Cerebellar nuclear complex (tissue), 1 donor: ENCODE data around the gene ZNF317.

Experiments used
- DNase-seq, 2 experiments: peaks; one replicate each; lab custom pipeline; 2025; lab: John Stamatoyannopoulos, UW

Gene ZNF317

GRCh38 chr19:9140159-9140874 is at the start of gene ZNF317:
Gene ZNF317, plus strand, starts transcription at chr19:9140397. Its CDS starts 15,620 bp downstream, at chr19:9156017.
- DNase-seq = peak in 1 of 2 experiments; percentile 61

- no peak for DNase-seq
Observed at GRCh38 chr19:9107375-9107774, 32.8 kb upstream of the ZNF317 start, which contains the start of gene OR7G2. Gene OR7G2, minus strand, starts transcription at chr19:9107475. Its CDS starts 4,232 bp downstream, at chr19:9103243.

GRCh38 chr19:9109959-9110358 is 30.2 kb upstream of the ZNF317 start:
- DNase-seq = no peak

- no peak for DNase-seq
Observed at GRCh38 chr19:9115307-9115813, 24.8 kb upstream of the ZNF317 start, which contains the start of gene OR7G1. Gene OR7G1, minus strand, starts transcription at chr19:9115763. Its CDS starts 0 bp downstream, at chr19:9115763.

- DNase-seq = no peak
Observed at GRCh38 chr19:9116547-9116946, 23.6 kb upstream of the ZNF317 start.

GRCh38 chr19:9126900-9127405 is 13.2 kb upstream of the ZNF317 start, which contains the start of gene OR7G3:
Gene OR7G3, minus strand, starts transcription at chr19:9126950. Its CDS starts 0 bp downstream, at chr19:9126950.
- no peak for DNase-seq

GRCh38 chr19:9128171-9128570 is 12.0 kb upstream of the ZNF317 start:
- DNase-seq = no peak

GRCh38 chr19:9130965-9131364 is 9.2 kb upstream of the ZNF317 start:
- no peak for DNase-seq

- DNase-seq = no peak
Observed at GRCh38 chr19:9132422-9132821, 7.8 kb upstream of the ZNF317 start.

GRCh38 chr19:9139609-9140158 is 513 bp upstream of the ZNF317 start:
- DNase-seq = no peak

GRCh38 chr19:9144920-9145319 is 4.7 kb downstream of the ZNF317 start:
- DNase-seq = no peak

- DNase-seq = no peak
Observed at GRCh38 chr19:9146882-9147281, 6.7 kb downstream of the ZNF317 start.

- no peak for DNase-seq
Observed at GRCh38 chr19:9148697-9149096, 8.5 kb downstream of the ZNF317 start.

GRCh38 chr19:9149997-9150396 is 9.8 kb downstream of the ZNF317 start:
- no peak for DNase-seq

- no peak for DNase-seq
Observed at GRCh38 chr19:9150650-9151049, 10.5 kb downstream of the ZNF317 start.

- no peak for DNase-seq
Observed at GRCh38 chr19:9151367-9151766, 11.2 kb downstream of the ZNF317 start.

- no peak for DNase-seq
Observed at GRCh38 chr19:9155591-9155990, 15.4 kb downstream of the ZNF317 start.

GRCh38 chr19:9156304-9156703 is 16.1 kb downstream of the ZNF317 start:
- no peak for DNase-seq

GRCh38 chr19:9159891-9160290 is 19.7 kb downstream of the ZNF317 start:
- DNase-seq = no peak

GRCh38 chr19:9161427-9161826 is 21.2 kb downstream of the ZNF317 start:
- no peak for DNase-seq

- DNase-seq = no peak
Observed at GRCh38 chr19:9165261-9165660, 25.1 kb downstream of the ZNF317 start.

GRCh38 chr19:9166846-9167245 is 26.6 kb downstream of the ZNF317 start:
- DNase-seq = no peak

- no peak for DNase-seq
Observed at GRCh38 chr19:9171393-9171991, 31.3 kb downstream of the ZNF317 start.
